ENCODE measurements around the gene NAA20.

The NAA20 gene

GRCh38 chr20:20021835-20022234 is 4.7 kb downstream of the NAA20 start:
- DNase-seq, result no peak

- peak; percentile 55 for DNase-seq
Measured at GRCh38 chr20:20022498-20022897, 5.3 kb downstream of the NAA20 start.

- no peak for DNase-seq
Measured at GRCh38 chr20:20023395-20023794, 6.2 kb downstream of the NAA20 start.

- no peak for DNase-seq
Measured at GRCh38 chr20:20024942-20025341, 7.8 kb downstream of the NAA20 start.

GRCh38 chr20:20027284-20027683 is 10.1 kb downstream of the NAA20 start:
- no peak for DNase-seq

GRCh38 chr20:20031790-20032189 is 14.6 kb downstream of the NAA20 start:
- DNase-seq, result no peak

GRCh38 chr20:20034486-20034885 is 17.3 kb downstream of the NAA20 start:
- no peak for DNase-seq

- DNase-seq, result no peak
Measured at GRCh38 chr20:20036756-20037155, 19.6 kb downstream of the NAA20 start.

GRCh38 chr20:20037960-20038359 is 20.8 kb downstream of the NAA20 start:
- DNase-seq, result no peak

GRCh38 chr20:20038586-20038985 is 21.4 kb downstream of the NAA20 start:
- no peak for DNase-seq

GRCh38 chr20:20039752-20040387 is 22.7 kb downstream of the NAA20 start:
- no peak for DNase-seq

- no peak for DNase-seq
Measured at GRCh38 chr20:20051767-20052073, 34.6 kb downstream of the NAA20 start.

GRCh38 chr20:20052074-20052970 is 35.2 kb downstream of the NAA20 start, which contains the start of the genes CFAP61 and CRNKL1:
Gene CFAP61, plus strand, starts transcription at chr20:20052532. Its CDS starts 4,122 bp downstream, at chr20:20056654.
Gene CRNKL1, minus strand, starts transcription at chr20:20052466. Its CDS starts 124 bp downstream, at chr20:20052342.
- peak; percentile 98 for DNase-seq

- DNase-seq, result no peak
Measured at GRCh38 chr20:20060234-20060998, 43.3 kb downstream of the NAA20 start.

GRCh38 chr20:20063941-20064702 is 47.0 kb downstream of the NAA20 start:
- no peak for DNase-seq

- DNase-seq, result no peak
Measured at GRCh38 chr20:20065361-20065760, 48.2 kb downstream of the NAA20 start.

- no peak for DNase-seq
Measured at GRCh38 chr20:20070871-20071726, 53.9 kb downstream of the NAA20 start.

- DNase-seq, result no peak
Measured at GRCh38 chr20:20073801-20074371, 56.7 kb downstream of the NAA20 start.

- DNase-seq, result no peak
Measured at GRCh38 chr20:20075032-20075431, 57.9 kb downstream of the NAA20 start.

- DNase-seq, result no peak
Measured at GRCh38 chr20:20076297-20077065, 59.3 kb downstream of the NAA20 start.

GRCh38 chr20:20078041-20078440 is 60.9 kb downstream of the NAA20 start:
- no peak for DNase-seq
